ENCODE measurements around the gene TSPAN16. TPM values are rescaled to one million over a fixed set of nuclear protein-coding genes. Genes with fewer than 3 reads are reported as not detected.

TSPAN16 gene
- total and polyA plus RNA-seq, 2 experiments from 2014 or later: not detected

DNA sequence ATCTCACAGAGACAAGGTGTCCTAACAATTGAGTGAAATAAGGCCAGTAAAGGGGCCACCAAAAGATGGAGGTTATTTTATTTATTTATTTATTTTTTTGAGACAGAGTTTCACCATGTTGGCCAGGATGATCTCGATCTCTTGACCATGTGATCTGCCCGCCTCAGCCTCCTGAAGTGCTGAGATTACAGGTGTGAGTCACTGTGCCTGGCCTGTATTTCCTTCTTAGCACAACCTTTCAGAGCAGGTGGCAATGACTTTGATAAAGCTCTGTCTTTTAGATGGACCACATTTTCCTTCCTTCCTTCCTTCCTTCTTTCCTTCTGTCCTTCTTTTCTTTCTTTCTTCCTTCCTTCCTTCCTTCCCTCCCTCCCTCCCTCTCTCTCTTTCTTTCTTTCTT, 22.7 kb upstream of the TSPAN16 start:
- Histone ChIP-seq H3K4me2 (no peak overlapping the region), H4K20me1 (replicated peaks; ENCODE audit: insufficient read depth) (no peaks in the 10 kb centered on the region), H3K27ac (ENCODE audit: low read depth) (no peak overlapping the region), H3K4me3 (no peak overlapping the region), H3F3A (replicated peaks; ENCODE audit: low read depth) (no peaks in the 10 kb centered on the region), H3K4me1 (ENCODE audit: insufficient read depth) (peaks cover 11% of the 10 kb centered on the region; the same call in 1 of the 2 replicates), H3K79me2 (replicated peaks; ENCODE audit: insufficient read depth) (no peaks in the 10 kb centered on the region), H3K36me3 (ENCODE audit: insufficient read depth) (no peaks in the 10 kb centered on the region), H3K9me2 (ENCODE audit: insufficient read depth) (no peaks in the 10 kb centered on the region), H3K27me3 (ENCODE audit: insufficient read depth) (no peaks in the 10 kb centered on the region), H2AFZ (no peak overlapping the region)
- Mint-ChIP-seq H3K27ac (no peak overlapping the region), H3K4me3 (no peak overlapping the region), H3K36me3 (ENCODE audit: low read depth) (no peaks in the 10 kb centered on the region; the same call in 2 of the 3 replicates), H3K9me3 (peaks cover 14% of the 10 kb centered on the region), H3K27me3 (ENCODE audit: insufficient read depth, low read depth, poor library complexity) (no peaks in the 10 kb centered on the region), H3K4me1 (peaks cover 7% of the 10 kb centered on the region; the same call in 2 of the 3 replicates)
- DNase-seq (ENCODE audit: low spot score) (no peak), ATAC-seq (no peak)
- TF ChIP-seq ETS1 (IDR thresholded peaks at IDR 0.05): no peak
- TF ChIP-seq NANOG (IDR thresholded peaks at IDR 0.05; ENCODE audit: borderline replicate concordance): no peak
- TF ChIP-seq, protein P1, sequence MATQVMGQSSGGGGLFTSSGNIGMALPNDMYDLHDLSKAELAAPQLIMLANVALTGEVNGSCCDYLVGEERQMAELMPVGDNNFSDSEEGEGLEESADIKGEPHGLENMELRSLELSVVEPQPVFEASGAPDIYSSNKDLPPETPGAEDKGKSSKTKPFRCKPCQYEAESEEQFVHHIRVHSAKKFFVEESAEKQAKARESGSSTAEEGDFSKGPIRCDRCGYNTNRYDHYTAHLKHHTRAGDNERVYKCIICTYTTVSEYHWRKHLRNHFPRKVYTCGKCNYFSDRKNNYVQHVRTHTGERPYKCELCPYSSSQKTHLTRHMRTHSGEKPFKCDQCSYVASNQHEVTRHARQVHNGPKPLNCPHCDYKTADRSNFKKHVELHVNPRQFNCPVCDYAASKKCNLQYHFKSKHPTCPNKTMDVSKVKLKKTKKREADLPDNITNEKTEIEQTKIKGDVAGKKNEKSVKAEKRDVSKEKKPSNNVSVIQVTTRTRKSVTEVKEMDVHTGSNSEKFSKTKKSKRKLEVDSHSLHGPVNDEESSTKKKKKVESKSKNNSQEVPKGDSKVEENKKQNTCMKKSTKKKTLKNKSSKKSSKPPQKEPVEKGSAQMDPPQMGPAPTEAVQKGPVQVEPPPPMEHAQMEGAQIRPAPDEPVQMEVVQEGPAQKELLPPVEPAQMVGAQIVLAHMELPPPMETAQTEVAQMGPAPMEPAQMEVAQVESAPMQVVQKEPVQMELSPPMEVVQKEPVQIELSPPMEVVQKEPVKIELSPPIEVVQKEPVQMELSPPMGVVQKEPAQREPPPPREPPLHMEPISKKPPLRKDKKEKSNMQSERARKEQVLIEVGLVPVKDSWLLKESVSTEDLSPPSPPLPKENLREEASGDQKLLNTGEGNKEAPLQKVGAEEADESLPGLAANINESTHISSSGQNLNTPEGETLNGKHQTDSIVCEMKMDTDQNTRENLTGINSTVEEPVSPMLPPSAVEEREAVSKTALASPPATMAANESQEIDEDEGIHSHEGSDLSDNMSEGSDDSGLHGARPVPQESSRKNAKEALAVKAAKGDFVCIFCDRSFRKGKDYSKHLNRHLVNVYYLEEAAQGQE (IDR thresholded peaks at IDR 0.05; ENCODE audit: unreplicated experiment): no peak
- TF ChIP-seq CTCF (conservative IDR thresholded peaks at IDR 0.05; ENCODE audit: low read depth in 2 of 2): no peak
- TF ChIP-seq EZH2 (IDR thresholded peaks at IDR 0.05; ENCODE audit: low read depth, unreplicated experiment): no peak
- TF ChIP-seq JUNB (IDR thresholded peaks at IDR 0.05; ENCODE audit: unreplicated experiment): no peak
- no peak for TF ChIP-seq EZH2phosphoT487 (IDR thresholded peaks at IDR 0.05; ENCODE audit: unreplicated experiment)
- TF ChIP-seq POLR2AphosphoS5 (IDR thresholded peaks at IDR 0.05; ENCODE audit: low read depth): no peak
- no peak for TF ChIP-seq CREB1 (CRISPR knock-in tag; IDR thresholded peaks at IDR 0.05; ENCODE audit: low read depth)
- no peak for TF ChIP-seq ZNF331 (CRISPR knock-in tag; IDR thresholded peaks at IDR 0.05; ENCODE audit: low read depth)
- no peak for TF ChIP-seq STAT1 (IDR thresholded peaks at IDR 0.05; ENCODE audit: unreplicated experiment)
- TF ChIP-seq, protein P2, sequence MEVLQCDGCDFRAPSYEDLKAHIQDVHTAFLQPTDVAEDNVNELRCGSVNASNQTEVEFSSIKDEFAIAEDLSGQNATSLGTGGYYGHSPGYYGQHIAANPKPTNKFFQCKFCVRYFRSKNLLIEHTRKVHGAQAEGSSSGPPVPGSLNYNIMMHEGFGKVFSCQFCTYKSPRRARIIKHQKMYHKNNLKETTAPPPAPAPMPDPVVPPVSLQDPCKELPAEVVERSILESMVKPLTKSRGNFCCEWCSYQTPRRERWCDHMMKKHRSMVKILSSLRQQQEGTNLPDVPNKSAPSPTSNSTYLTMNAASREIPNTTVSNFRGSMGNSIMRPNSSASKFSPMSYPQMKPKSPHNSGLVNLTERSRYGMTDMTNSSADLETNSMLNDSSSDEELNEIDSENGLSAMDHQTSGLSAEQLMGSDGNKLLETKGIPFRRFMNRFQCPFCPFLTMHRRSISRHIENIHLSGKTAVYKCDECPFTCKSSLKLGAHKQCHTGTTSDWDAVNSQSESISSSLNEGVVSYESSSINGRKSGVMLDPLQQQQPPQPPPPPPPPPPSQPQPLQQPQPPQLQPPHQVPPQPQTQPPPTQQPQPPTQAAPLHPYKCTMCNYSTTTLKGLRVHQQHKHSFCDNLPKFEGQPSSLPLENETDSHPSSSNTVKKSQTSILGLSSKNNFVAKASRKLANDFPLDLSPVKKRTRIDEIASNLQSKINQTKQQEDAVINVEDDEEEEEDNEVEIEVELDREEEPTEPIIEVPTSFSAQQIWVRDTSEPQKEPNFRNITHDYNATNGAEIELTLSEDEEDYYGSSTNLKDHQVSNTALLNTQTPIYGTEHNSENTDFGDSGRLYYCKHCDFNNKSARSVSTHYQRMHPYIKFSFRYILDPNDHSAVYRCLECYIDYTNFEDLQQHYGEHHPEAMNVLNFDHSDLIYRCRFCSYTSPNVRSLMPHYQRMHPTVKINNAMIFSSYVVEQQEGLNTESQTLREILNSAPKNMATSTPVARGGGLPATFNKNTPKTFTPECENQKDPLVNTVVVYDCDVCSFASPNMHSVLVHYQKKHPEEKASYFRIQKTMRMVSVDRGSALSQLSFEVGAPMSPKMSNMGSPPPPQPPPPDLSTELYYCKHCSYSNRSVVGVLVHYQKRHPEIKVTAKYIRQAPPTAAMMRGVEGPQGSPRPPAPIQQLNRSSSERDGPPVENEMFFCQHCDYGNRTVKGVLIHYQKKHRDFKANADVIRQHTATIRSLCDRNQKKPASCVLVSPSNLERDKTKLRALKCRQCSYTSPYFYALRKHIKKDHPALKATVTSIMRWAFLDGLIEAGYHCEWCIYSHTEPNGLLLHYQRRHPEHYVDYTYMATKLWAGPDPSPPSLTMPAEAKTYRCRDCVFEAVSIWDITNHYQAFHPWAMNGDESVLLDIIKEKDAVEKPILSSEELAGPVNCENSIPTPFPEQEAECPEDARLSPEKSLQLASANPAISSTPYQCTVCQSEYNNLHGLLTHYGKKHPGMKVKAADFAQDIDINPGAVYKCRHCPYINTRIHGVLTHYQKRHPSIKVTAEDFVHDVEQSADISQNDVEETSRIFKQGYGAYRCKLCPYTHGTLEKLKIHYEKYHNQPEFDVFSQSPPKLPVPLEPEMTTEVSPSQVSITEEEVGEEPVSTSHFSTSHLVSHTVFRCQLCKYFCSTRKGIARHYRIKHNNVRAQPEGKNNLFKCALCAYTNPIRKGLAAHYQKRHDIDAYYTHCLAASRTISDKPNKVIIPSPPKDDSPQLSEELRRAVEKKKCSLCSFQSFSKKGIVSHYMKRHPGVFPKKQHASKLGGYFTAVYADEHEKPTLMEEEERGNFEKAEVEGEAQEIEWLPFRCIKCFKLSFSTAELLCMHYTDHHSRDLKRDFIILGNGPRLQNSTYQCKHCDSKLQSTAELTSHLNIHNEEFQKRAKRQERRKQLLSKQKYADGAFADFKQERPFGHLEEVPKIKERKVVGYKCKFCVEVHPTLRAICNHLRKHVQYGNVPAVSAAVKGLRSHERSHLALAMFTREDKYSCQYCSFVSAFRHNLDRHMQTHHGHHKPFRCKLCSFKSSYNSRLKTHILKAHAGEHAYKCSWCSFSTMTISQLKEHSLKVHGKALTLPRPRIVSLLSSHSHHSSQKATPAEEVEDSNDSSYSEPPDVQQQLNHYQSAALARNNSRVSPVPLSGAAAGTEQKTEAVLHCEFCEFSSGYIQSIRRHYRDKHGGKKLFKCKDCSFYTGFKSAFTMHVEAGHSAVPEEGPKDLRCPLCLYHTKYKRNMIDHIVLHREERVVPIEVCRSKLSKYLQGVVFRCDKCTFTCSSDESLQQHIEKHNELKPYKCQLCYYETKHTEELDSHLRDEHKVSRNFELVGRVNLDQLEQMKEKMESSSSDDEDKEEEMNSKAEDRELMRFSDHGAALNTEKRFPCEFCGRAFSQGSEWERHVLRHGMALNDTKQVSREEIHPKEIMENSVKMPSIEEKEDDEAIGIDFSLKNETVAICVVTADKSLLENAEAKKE (CRISPR knock-in tag; IDR thresholded peaks at IDR 0.05): no peak
- no peak for TF ChIP-seq ZNF114 (CRISPR knock-in tag; IDR thresholded peaks at IDR 0.05)
